ENCODE measurements around the gene WDR46. TPM values are rescaled to one million over a fixed set of nuclear protein-coding genes. Genes with fewer than 3 reads are reported as not detected.
"Not testable (repeated sequence)": the region's sequence is repeated elsewhere in the genome, so short reads cannot be mapped to it uniquely, and the experiment has no call there.

The WDR46 gene
- total RNA-seq, 2 experiments from 2014 or later: 61.5 to 78.4 TPM

- ATAC-seq: no peak
- H3K4me3 Mint-ChIP-seq: peak overlapping the region; percentile 89
- peaks cover 25% of the 10 kb centered on the region for H3K36me3 Mint-ChIP-seq
- DNase-seq: no peak
- no peaks in the 10 kb centered on the region for H3K9me3 Mint-ChIP-seq (ENCODE audit: low read depth)
- CTCF ChIA-PET: interaction anchor here (2.1 to 6.3 kb wide), 3 partner anchors 9 to 54 kb away, joined by 6 to 58 read pairs (median 9); partner anchors contain the start of gene B3GALT4
- peak overlapping the region; percentile 89 for H3K27ac Mint-ChIP-seq
- H3K4me1 Mint-ChIP-seq: peaks cover 42% of the 10 kb centered on the region
- no peaks in the 10 kb centered on the region for H3K27me3 Mint-ChIP-seq
Observed at GRCh38 chr6:33290459-33290858, 1.4 kb upstream of the WDR46 start.

GRCh38 chr6:33289784-33290315 lies 811 bp upstream of the WDR46 start:
- H3K27ac Mint-ChIP-seq: peak overlapping the region; percentile 89
- H3K4me3 Mint-ChIP-seq: peak overlapping the region; percentile 89
- H3K27me3 Mint-ChIP-seq: no peaks in the 10 kb centered on the region
- peaks cover 26% of the 10 kb centered on the region for H3K36me3 Mint-ChIP-seq
- peaks cover 42% of the 10 kb centered on the region for H3K4me1 Mint-ChIP-seq
- H3K9me3 Mint-ChIP-seq (ENCODE audit: low read depth): no peaks in the 10 kb centered on the region
- DNase-seq: no peak
- ATAC-seq: peak; percentile 9
- CTCF ChIA-PET: interaction anchor here (0.8 to 6.3 kb wide), 14 partner anchors 8 to 444 kb away, joined by 3 to 58 read pairs (median 6); partner anchors contain the start of genes B3GALT4, RGL2, RPS18 and TAPBP

- CTCF ChIA-PET: interaction anchor here (0.8 to 6.3 kb wide), 18 partner anchors 10 to 166 kb away, joined by 3 to 58 read pairs (median 4); partner anchors contain the start of genes B3GALT4, RGL2, RPS18 and TAPBP
- H3K27ac Mint-ChIP-seq: peak overlapping the region; percentile 89
- DNase-seq: no peak
- peaks cover 42% of the 10 kb centered on the region for H3K4me1 Mint-ChIP-seq
- no peak for ATAC-seq
- H3K4me3 Mint-ChIP-seq: peak overlapping the region; percentile 89
- no peaks in the 10 kb centered on the region for H3K27me3 Mint-ChIP-seq
- peaks cover 28% of the 10 kb centered on the region for H3K36me3 Mint-ChIP-seq
- no peaks in the 10 kb centered on the region for H3K9me3 Mint-ChIP-seq (ENCODE audit: low read depth)
Observed at GRCh38 chr6:33288141-33288920, 708 bp downstream of the WDR46 start.

- Mint-ChIP-seq H3K9me3 (ENCODE audit: low read depth) (no peaks in the 10 kb centered on the region), H3K4me3 (peak overlapping the region; percentile 89), H3K4me1 (peaks cover 42% of the 10 kb centered on the region), H3K27ac (no peak overlapping the region), H3K27me3 (no peaks in the 10 kb centered on the region), H3K36me3 (peaks cover 26% of the 10 kb centered on the region)
- no peak for DNase-seq
- ATAC-seq: no peak
- CTCF ChIA-PET: interaction anchor here (0.7 to 6.3 kb wide), 5 partner anchors 10 to 104 kb away, joined by 3 to 58 read pairs (median 7); partner anchors contain the start of gene B3GALT4
Observed at GRCh38 chr6:33286946-33287914, 1.8 kb downstream of the WDR46 start.

- H3K27me3 Mint-ChIP-seq; H3K4me3 Mint-ChIP-seq; DNase-seq; H3K27ac Mint-ChIP-seq; CTCF ChIA-PET; ATAC-seq; H3K9me3 Mint-ChIP-seq (ENCODE audit: low read depth): not testable (repeated sequence)
- H3K4me1 Mint-ChIP-seq: peaks cover 30% of the 10 kb centered on the region
- H3K36me3 Mint-ChIP-seq: peaks cover 19% of the 10 kb centered on the region
Observed at GRCh38 chr6:33285214-33285613, 3.8 kb downstream of the WDR46 start.

GRCh38 chr6:33280539-33280938 lies 8.5 kb downstream of the WDR46 start:
- Mint-ChIP-seq H3K4me3 (no peak overlapping the region), H3K27ac (no peak overlapping the region), H3K9me3 (ENCODE audit: low read depth) (no peaks in the 10 kb centered on the region), H3K36me3 (peaks cover 24% of the 10 kb centered on the region), H3K27me3 (no peaks in the 10 kb centered on the region), H3K4me1 (peaks cover 31% of the 10 kb centered on the region)
- CTCF ChIA-PET: interaction anchor here (2.5 kb wide), 1 partner anchor 10 kb away, joined by 6 read pairs; the partner anchor contains the start of gene PFDN6
- DNase-seq: no peak
- no peak for ATAC-seq

- Mint-ChIP-seq H3K36me3 (peaks cover 29% of the 10 kb centered on the region), H3K9me3 (ENCODE audit: low read depth) (no peaks in the 10 kb centered on the region), H3K4me3 (no peak overlapping the region), H3K27me3 (no peaks in the 10 kb centered on the region), H3K4me1 (peaks cover 36% of the 10 kb centered on the region), H3K27ac (no peak overlapping the region)
- CTCF ChIA-PET: interaction anchor here (2.5 to 6.4 kb wide), 2 partner anchors 9 to 10 kb away, joined by 6 to 58 read pairs; partner anchors contain the start of genes PFDN6 and WDR46
- ATAC-seq (no peak), DNase-seq (no peak)
Observed at GRCh38 chr6:33279971-33280511, 9.0 kb downstream of the WDR46 start.

GRCh38 chr6:33279257-33279695 lies 9.8 kb downstream of the WDR46 start:
- no peaks in the 10 kb centered on the region for H3K27me3 Mint-ChIP-seq
- H3K27ac Mint-ChIP-seq: peak overlapping the region; percentile 97
- no peak overlapping the region for H3K4me3 Mint-ChIP-seq
- ATAC-seq: no peak
- peaks cover 35% of the 10 kb centered on the region for H3K36me3 Mint-ChIP-seq
- DNase-seq: no peak
- no peaks in the 10 kb centered on the region for H3K9me3 Mint-ChIP-seq (ENCODE audit: low read depth)
- H3K4me1 Mint-ChIP-seq: peaks cover 44% of the 10 kb centered on the region
- CTCF ChIA-PET: interaction anchor here (6.4 kb wide), 1 partner anchor 10 kb away, joined by 58 read pairs; the partner anchor contains the start of genes PFDN6 and WDR46

- DNase-seq: no peak
- peaks cover 39% of the 10 kb centered on the region for H3K36me3 Mint-ChIP-seq
- H3K4me3 Mint-ChIP-seq: peak overlapping the region; percentile 88
- no peaks in the 10 kb centered on the region for H3K9me3 Mint-ChIP-seq (ENCODE audit: low read depth)
- no peaks in the 10 kb centered on the region for H3K27me3 Mint-ChIP-seq
- H3K27ac Mint-ChIP-seq: peak overlapping the region; percentile 97
- H3K4me1 Mint-ChIP-seq: peaks cover 47% of the 10 kb centered on the region
- CTCF ChIA-PET: interaction anchor here (1.0 to 6.4 kb wide), 5 partner anchors 11 to 112 kb away, joined by 3 to 58 read pairs (median 7); partner anchors contain the start of genes PFDN6 and WDR46
- no peak for ATAC-seq
Observed at GRCh38 chr6:33278810-33279209, 10.2 kb downstream of the WDR46 start.

GRCh38 chr6:33278392-33278741 lies 10.7 kb downstream of the WDR46 start:
- peaks cover 43% of the 10 kb centered on the region for H3K36me3 Mint-ChIP-seq
- H3K4me1 Mint-ChIP-seq: peaks cover 50% of the 10 kb centered on the region
- H3K27ac Mint-ChIP-seq: peak overlapping the region; percentile 97

GRCh38 chr6:33277663-33278391 lies 11.2 kb downstream of the WDR46 start:
- peaks cover 56% of the 10 kb centered on the region for H3K4me1 Mint-ChIP-seq
- H3K27me3 Mint-ChIP-seq: no peaks in the 10 kb centered on the region
- H3K27ac Mint-ChIP-seq: peak overlapping the region; percentile 97
- peak; percentile 73 for DNase-seq
- peaks cover 47% of the 10 kb centered on the region for H3K36me3 Mint-ChIP-seq
- ATAC-seq: peak; percentile 11
- CTCF ChIA-PET: interaction anchor here (0.6 to 6.4 kb wide), 19 partner anchors 12 to 153 kb away, joined by 3 to 58 read pairs (median 4); partner anchors contain the start of genes PFDN6, RGL2, WDR46 and ZBTB22
- peak overlapping the region; percentile 88 for H3K4me3 Mint-ChIP-seq
- no peaks in the 10 kb centered on the region for H3K9me3 Mint-ChIP-seq (ENCODE audit: low read depth)

More at GRCh38 chr6:33278392-33278741, 10.7 kb downstream of the WDR46 start:
- CTCF ChIA-PET: interaction anchor here (1.0 to 6.4 kb wide), 10 partner anchors 11 to 130 kb away, joined by 3 to 58 read pairs (median 6); partner anchors contain the start of genes PFDN6, RGL2, WDR46 and ZBTB22
- DNase-seq (no peak), ATAC-seq (no peak)
- Mint-ChIP-seq H3K27me3 (no peaks in the 10 kb centered on the region), H3K9me3 (ENCODE audit: low read depth) (no peaks in the 10 kb centered on the region), H3K4me3 (peak overlapping the region; percentile 88)
